H1 (cell line): ENCODE measurements around the gene SLMAP. TPM values are rescaled to one million over a fixed set of nuclear protein-coding genes. Genes with fewer than 3 reads are reported as not detected.

Source experiments
- BRCA1 ChIP-seq: IDR thresholded peaks from 2 replicates; pipeline ENCODE4 v1.6.1; 2012; ENCODE audit warnings: low read depth, low read length, improper control_type of control experiment
- GABPA ChIP-seq: IDR thresholded peaks from 2 replicates; pipeline ENCODE4 v1.6.1; 2011; ENCODE audit warnings: mild to moderate bottlenecking, low read length, moderate library complexity, borderline replicate concordance; ENCODE audit not compliant: insufficient read depth
- GTF2F1 ChIP-seq: IDR thresholded peaks from 2 replicates; pipeline ENCODE4 v1.6.1; 2012; ENCODE audit warnings: low read depth, low read length, improper control_type of control experiment, borderline replicate concordance
- HDAC2 ChIP-seq, 2 experiments: fragments of 300-600 bp in 1 of 2; sonication (generic) in 1 of 2; IDR thresholded peaks; 2 replicates each; pipeline ENCODE4 v1.6.1; 2011 to 2012; ENCODE audit warnings: low read depth in 2 of 2, low read length in 2 of 2, mild to moderate bottlenecking in 2 of 2, moderate library complexity in 2 of 2, borderline replicate concordance in 1 of 2, inconsistent platforms in 1 of 2
- JUND ChIP-seq: IDR thresholded peaks from 2 replicates; pipeline ENCODE4 v1.6.1; 2011; ENCODE audit warnings: mild to moderate bottlenecking, improper control_type of control experiment, low read length
- SUZ12 ChIP-seq: fragments of 200-600 bp; sonication (generic); IDR thresholded peaks from 2 replicates; pipeline ENCODE4 v1.6.1; 2012; ENCODE audit warnings: mild to moderate bottlenecking, inconsistent platforms, low read length, moderate library complexity, mixed read lengths
- TEAD4 ChIP-seq: IDR thresholded peaks from 2 replicates; pipeline ENCODE4 v1.6.1; 2012; ENCODE audit warnings: low read depth, low read length, inconsistent platforms, mixed read lengths
- polyA plus RNA-seq, 7 experiments: library from polyadenylated mRNA; depleted of rRNA in 3 of 7; stranded (reverse) in 5 of 7; unstranded in 2 of 7; fragments of >200 nt in 5 of 7; fragments of 200-250 nt in 2 of 7; gene quantifications; 1 replicate in 5 of 7; 2 replicates in 1 of 7; 4 replicates in 1 of 7; pipeline versions ENCODE4 v1.2.1 to v1.2.3, GENCODE V29; 2011 to 2013; ENCODE audit warnings: missing spikeins in 2 of 7, mixed read lengths in 2 of 7
- total RNA-seq: library from RNA; stranded (reverse); fragmentation: NEBNext Ultra II Directional; extraction: Animal tissue kit (Norgen Biotek cat#: 25700); gene quantifications from 2 replicates; pipeline ENCODE4 v1.2.1, GENCODE V29; 2021

SLMAP gene
- total and polyA plus RNA-seq, 2 of the 8 experiments (the other 6 are each of a cell fraction or from before 2014, with no cell fraction given), result 13.6 to 70.4 TPM

- no peak for TF ChIP-seq BRCA1
- TF ChIP-seq GTF2F1, result no peak
- no peak for TF ChIP-seq JUND
- TF ChIP-seq SUZ12, result no peak
- no peak for TF ChIP-seq GABPA
- no peak for TF ChIP-seq TEAD4
- no peak for TF ChIP-seq HDAC2 (IDR thresholded peaks at IDR 0.05; ENCODE audit: borderline replicate concordance in 1 of 2, low read depth in 2 of 2, low read length in 2 of 2)
Measured at GRCh38 chr3:57779666-57780065, 23.6 kb downstream of the SLMAP start (continued).
